A673 (cell line): ENCODE measurements around the gene HLCS. TPM values are rescaled to one million over a fixed set of nuclear protein-coding genes. Genes with fewer than 3 reads are reported as not detected.

ENCODE experiments used
- BruUV-seq: library from RNA; stranded (reverse); fragments of 400-500 nt; replicated peaks from 2 replicates; lab custom pipeline; 2021; lab: Mats Ljungman, UMichigan
- CTCF ChIA-PET: fragments of 300-600 bp; sonication (Branson Sonifier 250); formaldehyde crosslinking; loops from one replicate; lab custom pipeline; 2022; ENCODE audit warnings: antibody characterized with exemption; lab: Charles Lee
- POLR2A ChIA-PET: fragments of 300-600 bp; sonication (Branson Sonifier 250); formaldehyde crosslinking; loops from one replicate; lab custom pipeline; 2022; ENCODE audit warnings: antibody characterized with exemption; ENCODE audit not compliant: low non-redundant PET; lab: Charles Lee
- DNase-seq: peaks from one replicate; pipeline ENCODE4 v3.0.0-alpha.2; 2015; ENCODE audit warnings: low spot score
- H3K27ac ChIP-seq: fragments of 200-600 bp; sonication (generic); 2 replicates; pipeline ENCODE4 v1.5.1; 2016; ENCODE audit warnings: mixed run types, low read depth, mild to moderate bottlenecking, mixed read lengths, antibody characterized with exemption, low read length; ENCODE audit not compliant: poor library complexity, severe bottlenecking
- H3K27me3 ChIP-seq: fragments of 200-600 bp; sonication (generic); replicated peaks from 2 replicates; pipeline ENCODE4 v1.6.1; 2017; ENCODE audit warnings: mixed run types, low read depth, mild to moderate bottlenecking, mixed read lengths, antibody characterized with exemption, low read length; ENCODE audit not compliant: insufficient read depth, poor library complexity
- H3K36me3 ChIP-seq: fragments of 200-600 bp; sonication (generic); 2 replicates; pipeline ENCODE4 v1.6.1; 2016; ENCODE audit warnings: mixed run types, mild to moderate bottlenecking, mixed read lengths, antibody characterized with exemption, low read length; ENCODE audit not compliant: insufficient read depth, poor library complexity, severe bottlenecking
- H3K4me1 ChIP-seq: fragments of 200-600 bp; sonication (generic); 2 replicates; pipeline ENCODE4 v1.6.1; 2017; ENCODE audit warnings: mixed run types, mild to moderate bottlenecking, mixed read lengths, antibody characterized with exemption, low read length; ENCODE audit not compliant: insufficient read depth, poor library complexity, severe bottlenecking
- H3K4me3 ChIP-seq: fragments of 200-600 bp; sonication (generic); 2 replicates; pipeline ENCODE4 v1.5.1; 2016; ENCODE audit warnings: low read depth, mixed run types, mild to moderate bottlenecking, mixed read lengths, low read length; ENCODE audit not compliant: poor library complexity, severe bottlenecking
- H3K9me3 ChIP-seq: fragments of 200-600 bp; sonication (generic); 2 replicates; pipeline ENCODE4 v1.6.1; 2016; ENCODE audit warnings: mixed run types, low read depth, mild to moderate bottlenecking, mixed read lengths, antibody characterized with exemption, low read length; ENCODE audit not compliant: poor library complexity, severe bottlenecking
- CTCF ChIP-seq: fragments of 300-800, 200-600 bp; sonication (generic); conservative IDR thresholded peaks from 2 replicates; pipeline ENCODE4 v1.5.1; 2017; ENCODE audit warnings: low read depth, mild to moderate bottlenecking, antibody characterized with exemption, low read length, moderate library complexity, mixed read lengths
- EZH2 ChIP-seq: fragments of 200-600 bp; sonication (generic); IDR thresholded peaks from 2 replicates; pipeline ENCODE4 v1.6.1; 2017; ENCODE audit warnings: borderline replicate concordance, low read depth, mild to moderate bottlenecking, mixed read lengths, antibody characterized with exemption, low read length; ENCODE audit not compliant: poor library complexity, severe bottlenecking
- intact Hi-C: fragments of 100-400 bp; cut with micrococcal nuclease; formaldehyde crosslinking; loops from one replicate; pipeline ENCODE4 v1.10.0; 2022; ENCODE audit not compliant: unreplicated experiment
- total RNA-seq: library from RNA; stranded (reverse); gene quantifications from 2 replicates; pipeline ENCODE4 v1.2.3, GENCODE V29; 2021

The HLCS gene
- total RNA-seq, 1 experiment from 2014 or later = 15.3 TPM

- Histone ChIP-seq H3K27ac (no peak overlapping the region), H3K4me3 (no peak overlapping the region), H3K4me1 (peaks cover 21% of the 10 kb centered on the region), H3K27me3 (no peaks in the 10 kb centered on the region), H3K9me3 (no peaks in the 10 kb centered on the region), H3K36me3 (peaks cover 48% of the 10 kb centered on the region)
- DNase-seq = no peak
- TF ChIP-seq EZH2 = no peak
- TF ChIP-seq CTCF = no peak
- intact Hi-C loops = no loop called here
- BruUV-seq = no TSS peak
- ChIA-PET CTCF (no interaction called here), POLR2A (interaction anchor here (0.7 kb wide), 1 partner anchor 103 kb away, joined by 5 read pairs; no protein-coding TSS in a partner anchor)
These were observed 222.3 kb downstream of the HLCS start for GRCh38 chr21:36744190-36744559.

- no TSS peak for BruUV-seq
- intact Hi-C loops = no loop called here
- no peaks in the 10 kb centered on the region for H3K9me3 ChIP-seq
- peaks cover 44% of the 10 kb centered on the region for H3K36me3 ChIP-seq
- TF ChIP-seq CTCF (no peak), EZH2 (no peak)
- CTCF ChIA-PET = no interaction called here
- no peaks in the 10 kb centered on the region for H3K27me3 ChIP-seq
- no peak overlapping the region for H3K4me3 ChIP-seq
- POLR2A ChIA-PET = no interaction called here
- peaks cover 20% of the 10 kb centered on the region for H3K4me1 ChIP-seq
- no peak for DNase-seq
- H3K27ac ChIP-seq = no peak overlapping the region
These were observed 223.0 kb downstream of the HLCS start for GRCh38 chr21:36743446-36743845.

GRCh38 chr21:36743008-36743407, 223.5 kb downstream of the HLCS start:
- H3K4me3 ChIP-seq = no peak overlapping the region
- peaks cover 43% of the 10 kb centered on the region for H3K36me3 ChIP-seq
- H3K9me3 ChIP-seq = no peaks in the 10 kb centered on the region
- ChIA-PET POLR2A (no interaction called here), CTCF (interaction anchor here (0.7 kb wide), 1 partner anchor 74 kb away, joined by 6 read pairs; no protein-coding TSS in a partner anchor)
- H3K4me1 ChIP-seq = peaks cover 20% of the 10 kb centered on the region
- H3K27ac ChIP-seq = no peak overlapping the region
- TF ChIP-seq CTCF (no peak), EZH2 (no peak)
- intact Hi-C loops = no loop called here
- DNase-seq = no peak
- no TSS peak for BruUV-seq
- H3K27me3 ChIP-seq = no peaks in the 10 kb centered on the region
